LNCaP clone FGC (cell line): ENCODE data around the gene NCOA4.

Experiments used
- DNase-seq: peaks from one replicate; pipeline ENCODE4 v3.0.0-alpha.2; 2011; ENCODE audit warnings: low read depth
- H3K4me3 ChIP-seq: 2 replicates; pipeline ENCODE4 v1.5.1; 2011; ENCODE audit warnings: mild to moderate bottlenecking, low read depth, low read length, control low read depth
- CTCF ChIP-seq: IDR thresholded peaks from 2 replicates; pipeline ENCODE4 v1.5.1; 2012; ENCODE audit warnings: mild to moderate bottlenecking; ENCODE audit not compliant: control insufficient read depth, insufficient read depth; ENCODE audit errors: extremely low read depth

Gene NCOA4

GRCh38 chr10:46037107-46037825 is 6.8 kb upstream of the NCOA4 start:
- H3K4me3 ChIP-seq, result no peak overlapping the region
- no peak for DNase-seq
- no peak for TF ChIP-seq CTCF

DNA sequence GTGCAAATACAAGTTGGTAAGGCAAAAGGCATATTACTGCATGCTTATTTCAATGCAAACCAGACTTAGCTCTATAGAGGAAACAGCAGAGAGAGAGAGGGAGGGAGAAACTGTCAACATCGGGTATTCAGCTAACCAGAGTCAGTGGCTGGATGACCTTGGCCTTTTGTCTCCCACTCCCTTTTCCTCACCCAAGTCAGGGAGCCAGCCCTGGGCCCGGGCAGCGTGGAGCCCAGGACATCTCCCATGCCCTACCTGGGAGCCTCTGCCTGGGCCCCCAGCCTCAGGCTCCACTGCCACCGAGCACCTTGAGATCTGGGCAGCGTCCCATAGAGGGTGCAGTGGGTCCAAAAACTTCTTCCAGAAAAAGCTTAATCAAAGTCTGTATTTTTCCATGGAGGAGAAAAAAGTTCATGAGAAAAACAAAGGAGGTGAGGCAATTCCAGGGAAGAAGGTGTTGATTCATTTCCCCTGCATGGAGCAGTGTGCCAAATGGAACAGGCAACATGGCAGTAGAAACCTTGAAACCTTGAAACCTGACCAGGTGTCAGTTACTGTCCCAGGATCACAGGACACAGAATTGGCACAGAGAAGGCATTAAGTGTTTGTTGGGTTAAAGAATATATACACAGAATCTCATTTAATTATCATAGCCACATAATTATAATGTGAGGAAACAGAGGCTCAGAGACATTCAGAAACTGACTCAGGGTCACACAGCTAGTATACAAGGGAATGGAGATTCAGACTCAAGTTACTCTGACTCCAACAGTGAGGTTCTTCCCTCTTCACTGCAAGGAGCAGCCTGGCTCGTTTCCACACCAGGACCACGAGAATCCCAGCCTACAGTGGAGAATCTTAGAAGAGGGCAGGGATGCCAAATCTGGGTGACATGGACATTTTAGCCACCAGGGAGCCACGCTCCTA is 5.8 kb upstream of the NCOA4 start:
- no peak overlapping the region for H3K4me3 ChIP-seq

DNA sequence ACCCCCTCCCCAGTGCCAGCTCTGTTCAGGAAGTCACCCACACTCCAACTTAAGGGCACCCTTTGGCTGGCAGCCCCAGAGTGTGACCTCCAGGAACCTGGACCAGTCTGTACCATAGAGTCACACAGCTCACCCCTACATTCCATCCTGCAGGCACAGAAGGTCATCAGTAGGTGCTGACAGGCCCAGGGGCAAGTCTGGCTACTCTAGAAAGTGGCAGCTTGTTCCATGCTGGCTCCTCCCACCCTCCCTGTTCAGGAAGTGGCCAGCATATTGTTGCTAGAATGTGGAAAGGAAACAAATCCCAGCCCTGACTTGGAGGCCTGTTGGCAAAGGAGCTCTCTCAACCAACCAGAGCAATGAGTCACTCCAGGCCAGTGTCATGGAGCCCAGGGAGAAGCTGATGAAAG is 3.2 kb upstream of the NCOA4 start:
- TF ChIP-seq CTCF, result no peak
- DNase-seq, result no peak
- no peak overlapping the region for H3K4me3 ChIP-seq

More for the DNA sequence above, 5.8 kb upstream of the NCOA4 start:
- no peak for DNase-seq
- no peak for TF ChIP-seq CTCF

DNA sequence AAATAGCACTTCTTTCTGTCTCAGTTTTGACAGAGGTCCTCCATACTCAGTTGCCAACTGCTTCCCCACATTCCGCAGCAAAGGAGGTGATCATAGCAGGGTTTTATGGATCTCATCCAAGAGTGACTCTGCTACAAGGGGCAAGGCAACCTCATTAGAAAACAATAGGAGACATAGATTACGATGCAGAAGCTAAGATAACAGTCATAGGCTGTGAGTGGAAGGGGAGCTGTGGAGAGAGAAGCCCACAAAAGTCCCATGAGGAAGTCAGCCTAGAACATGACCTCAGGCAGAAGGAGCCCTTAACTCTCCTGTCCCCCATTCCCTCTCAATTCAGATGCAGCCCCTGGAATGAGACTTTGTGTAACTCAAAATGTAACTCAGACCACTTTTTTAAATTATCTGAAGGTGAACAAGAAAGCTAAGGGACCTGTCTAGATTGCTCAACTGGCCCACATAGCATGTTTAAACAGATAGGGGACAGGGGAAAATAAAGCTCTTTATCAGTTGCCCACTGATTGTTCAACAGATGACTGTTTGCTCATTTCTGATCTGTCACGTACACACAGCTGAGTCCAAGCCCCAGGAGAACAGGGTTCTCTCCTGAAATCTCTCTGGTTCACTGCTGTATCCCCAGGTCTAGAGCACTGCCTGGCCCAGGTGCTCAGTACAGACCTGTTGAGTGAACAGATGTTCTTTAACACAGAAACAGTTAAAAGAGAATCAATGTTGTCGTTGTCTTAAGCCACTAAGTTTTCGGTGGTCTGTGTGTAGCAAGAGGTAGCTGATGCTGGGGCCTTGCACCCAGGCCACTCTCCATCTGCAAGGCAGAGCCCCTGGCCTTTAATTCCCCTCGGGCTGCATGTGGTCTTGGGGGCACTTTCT is 1.5 kb upstream of the NCOA4 start:
- H3K4me3 ChIP-seq, result no peak overlapping the region
- DNase-seq, result no peak

GRCh38 chr10:46029461-46030030 is 877 bp downstream of the NCOA4 start:
- no peak for TF ChIP-seq CTCF

More for the DNA sequence above, 1.5 kb upstream of the NCOA4 start:
- no peak for TF ChIP-seq CTCF

DNA sequence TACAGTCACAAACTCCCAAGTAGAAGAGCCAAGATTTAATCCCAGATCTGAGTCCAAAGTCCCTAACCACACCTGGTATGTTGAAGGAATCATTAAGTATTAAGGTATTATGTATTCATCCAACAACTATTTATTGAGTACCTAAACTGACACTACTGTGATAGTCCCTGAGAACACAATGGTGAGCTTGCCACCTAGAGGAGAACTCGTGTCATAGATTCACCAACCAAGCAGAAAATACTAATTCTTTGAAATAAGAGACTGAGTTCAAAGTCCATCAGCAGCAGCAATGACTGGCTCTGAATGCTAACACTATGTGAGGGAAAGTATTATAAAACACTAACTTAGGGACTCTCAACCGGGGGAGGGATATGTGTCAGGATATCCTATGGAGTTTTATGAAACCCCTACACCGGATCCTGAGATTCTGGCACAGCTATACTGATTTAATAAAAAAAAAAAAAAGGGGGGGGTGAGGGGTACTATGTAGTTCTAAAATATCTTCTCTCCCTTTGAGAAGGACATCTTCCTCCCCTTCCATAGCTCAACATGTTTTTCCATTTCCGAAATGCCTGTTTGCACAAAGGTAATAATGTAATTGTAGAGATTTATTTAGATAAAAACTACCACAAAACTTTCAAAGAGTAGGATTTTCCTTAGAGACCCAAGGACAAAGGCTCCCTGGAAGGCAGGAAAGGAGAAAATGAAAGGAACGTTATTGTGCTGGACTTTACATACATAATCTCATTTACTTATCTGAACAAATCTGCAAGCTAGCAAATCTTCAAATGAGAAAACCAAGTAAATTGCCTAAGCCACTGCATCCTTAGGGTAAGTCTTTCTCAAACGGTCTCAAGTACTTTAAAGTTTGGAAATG is 1.6 kb downstream of the NCOA4 start:
- no peak for DNase-seq
- H3K4me3 ChIP-seq, result peak overlapping the region; percentile 82
- peak; percentile 72 for TF ChIP-seq CTCF

More at GRCh38 chr10:46029461-46030030, 877 bp downstream of the NCOA4 start:
- no peak for DNase-seq
- H3K4me3 ChIP-seq, result peak overlapping the region; percentile 82
